Upper lobe of right lung (tissue), 1 donor: ENCODE measurements around the gene ACBD3. TPM values are rescaled to one million over a fixed set of nuclear protein-coding genes. Genes with fewer than 3 reads are reported as not detected.

Source experiments
- ATAC-seq: fragments of 200-7000 bp; cut with Tn5 transposase; one replicate; pipeline ENCODE4 v1.9.1; 2020; ENCODE audit warnings: mild to moderate bottlenecking, moderate library complexity
- DNase-seq: peaks from one replicate; pipeline ENCODE4 v3.0.0-alpha.2; 2020
- H3K27ac ChIP-seq: fragments of 200-600 bp; one replicate; pipeline ENCODE4 v1.8.0; 2022
- H3K27me3 ChIP-seq: fragments of 200-600 bp; one replicate; pipeline ENCODE4 v1.8.0; 2022; ENCODE audit warnings: mild to moderate bottlenecking
- H3K36me3 ChIP-seq: fragments of 200-600 bp; one replicate; pipeline ENCODE4 v1.8.0; 2022
- H3K4me1 ChIP-seq: fragments of 200-600 bp; one replicate; pipeline ENCODE4 v1.8.0; 2022
- H3K4me3 ChIP-seq: fragments of 200-600 bp; one replicate; pipeline ENCODE4 v1.8.0; 2022; ENCODE audit warnings: mild to moderate bottlenecking
- H3K9me3 ChIP-seq: fragments of 200-600 bp; one replicate; pipeline ENCODE4 v1.8.0; 2022
- intact Hi-C: fragments of 100-400 bp; cut with DNase I; formaldehyde crosslinking; loops from one replicate; pipeline ENCODE4 v1.11.0; 2022
- total RNA-seq: library from RNA; stranded (reverse); fragmentation: NEBNext Ultra II Directional; extraction: Animal tissue kit (Norgen Biotek cat#: 25700); gene quantifications from one replicate; pipeline ENCODE4 v1.2.1, GENCODE V29; 2021
- TF ChIP-seq, protein P1 (sequence below): fragments of 200-600 bp; IDR thresholded peaks from one replicate; pipeline ENCODE4 v1.8.0; 2022; ENCODE audit warnings: antibody characterized with exemption
- donor health status: DM: no; HTN: yes; CAD: no; lungs with severe emphysema.

Gene ACBD3
- total RNA-seq, 1 donor from 2014 or later = 42.2 TPM

DNA sequence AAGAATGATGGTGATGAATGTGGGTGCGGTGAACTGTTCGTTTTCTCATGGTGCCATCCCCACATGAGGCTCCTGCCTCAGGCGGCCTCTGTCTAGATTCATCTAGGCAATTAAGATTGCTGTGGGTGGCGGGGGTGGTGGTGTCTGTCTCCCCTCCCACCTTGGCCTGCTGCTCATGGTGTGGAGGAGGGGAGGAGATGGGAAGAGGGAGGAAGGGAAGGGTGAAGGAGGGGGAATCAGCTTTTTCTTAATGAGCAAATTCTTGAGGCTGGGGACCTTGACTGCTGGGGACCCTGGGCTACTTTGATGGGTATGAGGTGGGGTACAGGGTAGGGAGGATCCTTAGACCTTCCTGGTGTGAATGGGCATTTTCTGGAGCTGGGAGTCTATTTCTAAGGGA, 68.2 kb downstream of the ACBD3 start:
- TF ChIP-seq, protein P1, sequence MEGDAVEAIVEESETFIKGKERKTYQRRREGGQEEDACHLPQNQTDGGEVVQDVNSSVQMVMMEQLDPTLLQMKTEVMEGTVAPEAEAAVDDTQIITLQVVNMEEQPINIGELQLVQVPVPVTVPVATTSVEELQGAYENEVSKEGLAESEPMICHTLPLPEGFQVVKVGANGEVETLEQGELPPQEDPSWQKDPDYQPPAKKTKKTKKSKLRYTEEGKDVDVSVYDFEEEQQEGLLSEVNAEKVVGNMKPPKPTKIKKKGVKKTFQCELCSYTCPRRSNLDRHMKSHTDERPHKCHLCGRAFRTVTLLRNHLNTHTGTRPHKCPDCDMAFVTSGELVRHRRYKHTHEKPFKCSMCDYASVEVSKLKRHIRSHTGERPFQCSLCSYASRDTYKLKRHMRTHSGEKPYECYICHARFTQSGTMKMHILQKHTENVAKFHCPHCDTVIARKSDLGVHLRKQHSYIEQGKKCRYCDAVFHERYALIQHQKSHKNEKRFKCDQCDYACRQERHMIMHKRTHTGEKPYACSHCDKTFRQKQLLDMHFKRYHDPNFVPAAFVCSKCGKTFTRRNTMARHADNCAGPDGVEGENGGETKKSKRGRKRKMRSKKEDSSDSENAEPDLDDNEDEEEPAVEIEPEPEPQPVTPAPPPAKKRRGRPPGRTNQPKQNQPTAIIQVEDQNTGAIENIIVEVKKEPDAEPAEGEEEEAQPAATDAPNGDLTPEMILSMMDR = no peak
- no peak overlapping the region for H3K4me3 ChIP-seq
- H3K9me3 ChIP-seq = no peaks in the 10 kb centered on the region
- intact Hi-C loops = no loop called here
- ATAC-seq = no peak
- no peak overlapping the region for H3K27ac ChIP-seq
- H3K4me1 ChIP-seq = peaks cover 6% of the 10 kb centered on the region
- H3K36me3 ChIP-seq = no peaks in the 10 kb centered on the region
- DNase-seq = no peak
- H3K27me3 ChIP-seq = no peaks in the 10 kb centered on the region

DNA sequence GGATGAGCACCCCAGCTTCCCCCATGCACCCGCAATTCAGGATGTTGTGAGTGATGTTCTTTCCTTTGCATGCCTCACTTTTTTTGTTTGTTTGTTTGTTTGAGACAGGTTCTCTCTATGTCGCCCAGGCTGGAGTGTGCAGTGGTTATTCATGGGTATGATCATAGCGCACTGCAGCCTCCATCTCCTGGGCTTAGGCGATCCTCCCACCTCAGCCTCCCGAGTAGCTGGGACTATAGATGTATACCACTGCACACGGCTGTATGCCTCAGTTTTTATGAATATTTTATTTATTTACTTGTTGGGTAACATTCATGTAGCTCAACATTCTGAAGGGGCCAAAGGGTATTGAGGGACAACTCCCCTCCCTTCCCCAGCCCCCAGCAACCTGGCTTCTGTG, 69.2 kb downstream of the ACBD3 start:
- Histone ChIP-seq H3K27me3 (no peaks in the 10 kb centered on the region), H3K9me3 (no peaks in the 10 kb centered on the region), H3K4me1 (no peaks in the 10 kb centered on the region), H3K27ac (no peak overlapping the region), H3K4me3 (no peak overlapping the region), H3K36me3 (no peaks in the 10 kb centered on the region)
- TF ChIP-seq, protein P1 = no peak
- intact Hi-C loops = no loop called here
- DNase-seq = no peak
- no peak for ATAC-seq

DNA sequence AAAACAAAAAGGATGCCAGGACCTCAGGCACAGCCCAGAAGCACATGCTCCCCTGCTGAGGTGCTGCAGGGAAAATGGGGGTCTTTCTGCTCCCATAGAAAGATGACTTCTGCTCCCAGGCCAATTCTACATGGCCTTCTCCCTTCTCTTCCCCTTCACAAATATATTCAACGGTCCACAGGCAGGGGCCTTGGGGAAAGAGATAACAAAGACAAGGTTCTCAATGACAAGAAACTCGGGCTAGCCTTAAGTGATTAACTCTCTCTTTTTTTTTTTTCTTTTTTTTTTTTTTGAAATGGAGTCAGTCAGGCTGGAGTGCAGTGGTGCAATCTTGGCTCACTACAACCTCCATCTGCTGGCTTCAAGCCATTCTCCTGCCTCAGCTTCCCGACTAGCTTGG, 69.9 kb downstream of the ACBD3 start:
- TF ChIP-seq, protein P1 = no peak
- no peak for ATAC-seq
- Histone ChIP-seq H3K27ac (no peak overlapping the region), H3K9me3 (no peaks in the 10 kb centered on the region), H3K4me1 (peaks cover under 1% of the 10 kb centered on the region), H3K4me3 (no peak overlapping the region), H3K27me3 (no peaks in the 10 kb centered on the region), H3K36me3 (no peaks in the 10 kb centered on the region)
- DNase-seq = no peak
- intact Hi-C loops = no loop called here

DNA sequence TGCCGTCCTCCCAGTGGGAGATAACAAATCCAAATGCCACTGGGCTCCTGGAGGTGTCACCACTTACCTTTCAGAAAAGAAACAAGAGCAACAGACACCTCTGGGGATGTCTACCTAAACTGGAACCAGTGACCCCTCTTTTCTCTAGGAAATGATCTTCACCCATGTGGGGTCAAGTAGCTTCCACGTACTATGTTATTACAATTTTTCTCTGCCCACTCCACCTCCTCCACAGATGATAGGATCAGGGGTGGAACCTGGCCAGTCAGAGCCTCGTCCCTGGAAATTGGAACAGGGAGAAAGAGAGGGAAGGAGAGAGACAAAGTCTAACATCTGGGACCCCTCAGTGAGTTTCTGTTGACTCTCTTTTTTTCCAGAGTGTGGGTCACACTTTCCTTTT, 73.9 kb downstream of the ACBD3 start:
- intact Hi-C loops = no loop called here
- H3K9me3 ChIP-seq = no peaks in the 10 kb centered on the region
- TF ChIP-seq, protein P1 = no peak
- peaks cover 20% of the 10 kb centered on the region for H3K4me1 ChIP-seq
- H3K27me3 ChIP-seq = no peaks in the 10 kb centered on the region
- DNase-seq = no peak
- H3K27ac ChIP-seq = no peak overlapping the region
- H3K36me3 ChIP-seq = no peaks in the 10 kb centered on the region
- no peak for ATAC-seq
- H3K4me3 ChIP-seq = no peak overlapping the region

DNA sequence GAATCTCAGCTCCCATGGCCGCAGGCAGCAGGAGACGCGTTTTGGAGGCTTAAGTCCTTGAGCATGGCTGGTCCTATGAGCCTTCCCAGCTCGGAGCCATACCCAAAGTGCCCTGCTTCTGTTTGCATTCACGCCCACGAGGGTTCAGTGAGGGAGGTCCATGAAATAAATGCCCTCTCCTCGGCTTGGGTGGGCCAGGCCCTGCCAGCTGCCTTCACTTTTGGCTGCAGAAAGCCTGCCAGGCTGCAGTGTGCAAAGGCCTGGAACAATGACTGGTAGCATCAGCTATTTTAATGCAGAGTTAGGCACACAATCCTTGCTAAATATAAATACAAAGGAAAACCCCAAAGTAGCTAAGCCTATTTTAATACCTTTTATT, 74.7 kb downstream of the ACBD3 start:
- intact Hi-C loops = no loop called here
- no peak for ATAC-seq
- H3K4me1 ChIP-seq = peaks cover 20% of the 10 kb centered on the region
- H3K9me3 ChIP-seq = no peaks in the 10 kb centered on the region
- H3K4me3 ChIP-seq = no peak overlapping the region
- H3K36me3 ChIP-seq = no peaks in the 10 kb centered on the region
- TF ChIP-seq, protein P1 = no peak
- H3K27ac ChIP-seq = no peak overlapping the region
- no peak for DNase-seq
- no peaks in the 10 kb centered on the region for H3K27me3 ChIP-seq
